Mesenchymal stem cell (in vitro differentiated cells and primary cell): ENCODE results near the gene TMEM92.

Experiments
- DNase-seq: peaks from one replicate; pipeline ENCODE4 v3.0.0-alpha.2; 2013
- H2AFZ ChIP-seq: one replicate; pipeline ENCODE4 v1.6.1; 2013; ENCODE audit warnings: low read depth, mild to moderate bottlenecking, control low read depth, inconsistent platforms, low read length, moderate library complexity
- H2AK5ac ChIP-seq: 2 replicates; pipeline ENCODE4 v1.6.1; 2013; ENCODE audit warnings: low read length, moderate library complexity, mild to moderate bottlenecking, inconsistent platforms; ENCODE audit not compliant: severe bottlenecking
- H2BK120ac ChIP-seq: one replicate; pipeline ENCODE4 v1.6.1; 2013; ENCODE audit warnings: low read depth, mild to moderate bottlenecking, inconsistent platforms, low read length, moderate library complexity
- H2BK12ac ChIP-seq, 2 experiments: one replicate each; pipeline ENCODE4 v1.6.1; 2013; ENCODE audit warnings: inconsistent platforms in 2 of 2, low read length in 2 of 2, mild to moderate bottlenecking in 2 of 2, moderate library complexity in 2 of 2, control low read depth in 1 of 2
- H2BK15ac ChIP-seq: one replicate; pipeline ENCODE4 v1.6.1; 2013; ENCODE audit warnings: mild to moderate bottlenecking, low read depth, inconsistent platforms; ENCODE audit not compliant: poor library complexity, severe bottlenecking
- H2BK5ac ChIP-seq: 2 replicates; pipeline ENCODE4 v1.6.1; 2013; ENCODE audit warnings: low read depth, mild to moderate bottlenecking, low read length, control low read depth, inconsistent platforms; ENCODE audit not compliant: poor library complexity, severe bottlenecking
- H3K14ac ChIP-seq, 2 experiments: one replicate each; pipeline ENCODE4 v1.6.1; 2013; ENCODE audit warnings: inconsistent platforms in 2 of 2, low read length in 2 of 2, control low read depth in 1 of 2, mild to moderate bottlenecking in 1 of 2, moderate library complexity in 1 of 2
- H3K18ac ChIP-seq, 2 experiments: one replicate each; pipeline ENCODE4 v1.6.1; 2013; ENCODE audit warnings: inconsistent platforms in 2 of 2, low read length in 2 of 2, control low read depth in 1 of 2, low read depth in 1 of 2, mild to moderate bottlenecking in 1 of 2
- H3K23ac ChIP-seq, 2 experiments: one replicate each; pipeline ENCODE4 v1.6.1; 2013; ENCODE audit warnings: inconsistent platforms in 2 of 2, low read length in 2 of 2, mild to moderate bottlenecking in 2 of 2, moderate library complexity in 2 of 2, control low read depth in 1 of 2
- H3K27ac ChIP-seq: 2 replicates; pipeline ENCODE4 v1.5.1; 2013; ENCODE audit warnings: mild to moderate bottlenecking, moderate library complexity, low read length, control low read depth, inconsistent platforms; ENCODE audit not compliant: poor library complexity, severe bottlenecking
- H3K27me3 ChIP-seq, 2 experiments: 2 replicates each; pipeline versions ENCODE4 v1.6.1 to v1.7.0; 2013; ENCODE audit warnings: low read length in 2 of 2, mild to moderate bottlenecking in 2 of 2, moderate library complexity in 2 of 2, control low read depth in 1 of 2, inconsistent platforms in 1 of 2; ENCODE audit not compliant: control insufficient read depth in 1 of 2, insufficient read depth in 1 of 2
- H3K36me3 ChIP-seq, 2 experiments: 2 replicates each; pipeline versions ENCODE4 v1.6.1 to v1.7.0; 2013; ENCODE audit warnings: low read length in 2 of 2, control low read depth in 1 of 2, inconsistent platforms in 1 of 2, low read depth in 1 of 2, mild to moderate bottlenecking in 1 of 2; ENCODE audit not compliant: insufficient read depth in 2 of 2, control insufficient read depth in 1 of 2
- H3K4ac ChIP-seq, 2 experiments: one replicate each; pipeline ENCODE4 v1.6.1; 2013; ENCODE audit warnings: inconsistent platforms in 2 of 2, low read length in 2 of 2, mild to moderate bottlenecking in 2 of 2, moderate library complexity in 2 of 2, control low read depth in 1 of 2, low read depth in 1 of 2
- H3K4me1 ChIP-seq: 2 replicates; pipeline ENCODE4 v1.6.1; 2013; ENCODE audit warnings: low read depth, low read length, control low read depth; ENCODE audit not compliant: control insufficient read depth, insufficient read depth
- H3K4me2 ChIP-seq: 2 replicates; pipeline ENCODE4 v1.6.1; 2013; ENCODE audit warnings: low read length, mild to moderate bottlenecking, inconsistent platforms; ENCODE audit not compliant: poor library complexity, severe bottlenecking
- H3K4me3 ChIP-seq, 2 experiments: 2 replicates each; pipeline versions ENCODE4 v1.5.1 to v1.7.0; 2013; ENCODE audit warnings: low read length in 2 of 2, mild to moderate bottlenecking in 2 of 2, control low read depth in 1 of 2, low read depth in 1 of 2; ENCODE audit not compliant: insufficient read depth in 1 of 2
- H3K79me1 ChIP-seq: replicated peaks from 2 replicates; pipeline ENCODE4 v1.6.1; 2013; ENCODE audit warnings: mild to moderate bottlenecking, control low read depth, low read length, inconsistent platforms; ENCODE audit not compliant: poor library complexity, severe bottlenecking
- H3K9ac ChIP-seq: 2 replicates; pipeline ENCODE4 v1.7.0; 2013; ENCODE audit warnings: mild to moderate bottlenecking, low read length, moderate library complexity
- H3K9me3 ChIP-seq: 2 replicates; pipeline ENCODE4 v1.7.0; 2013; ENCODE audit warnings: mild to moderate bottlenecking, low read length; ENCODE audit not compliant: control insufficient read depth
- H4K8ac ChIP-seq: one replicate; pipeline ENCODE4 v1.6.1; 2013; ENCODE audit warnings: inconsistent platforms, mild to moderate bottlenecking, low read length, moderate library complexity
- H4K91ac ChIP-seq: one replicate; pipeline ENCODE4 v1.6.1; 2013; ENCODE audit warnings: mild to moderate bottlenecking, low read length, inconsistent platforms
- WGBS: methylation state at CpG from one replicate; pipeline ENCODE4 v1.1.7; 2013; ENCODE audit warnings: mixed read lengths; 5-methylcytosine and 5-hydroxymethylcytosine counted together

The TMEM92 gene

GRCh38 chr17:50281739-50282401 lies 7.6 kb downstream of the TMEM92 start:
- Histone ChIP-seq H2BK15ac (no peak overlapping the region), H3K4me3 (no peak overlapping the region), H2BK120ac (no peak overlapping the region), H3K4me2 (no peak overlapping the region), H3K9me3 (peaks cover 7% of the 10 kb centered on the region), H2AFZ (no peak overlapping the region), H3K27ac (no peak overlapping the region), H3K27me3 (no peaks in the 10 kb centered on the region), H3K4ac (no peak overlapping the region), H2BK12ac (no peak overlapping the region), H3K79me1 (no peaks in the 10 kb centered on the region), H3K23ac (no peak overlapping the region), H3K9ac (no peak overlapping the region), H3K18ac (no peak overlapping the region), H3K4me1 (peaks cover 35% of the 10 kb centered on the region), H4K8ac (no peak overlapping the region), H4K91ac (no peak overlapping the region), H2AK5ac (no peak overlapping the region), H3K36me3 (peaks cover 21 to 67% of the 10 kb centered on the region in 2 experiments), H2BK5ac (no peak overlapping the region), H3K14ac (no peak overlapping the region)
- WGBS, result 97% methylated on average over 4 of the region's 4 CpGs
- DNase-seq, result no peak

GRCh38 chr17:50283246-50283645 lies 9.0 kb downstream of the TMEM92 start:
- H3K79me1 ChIP-seq, result peaks cover 2% of the 10 kb centered on the region
- H3K4me3 ChIP-seq, result no peak overlapping the region
- no peak overlapping the region for H2BK12ac ChIP-seq
- H3K27me3 ChIP-seq, result no peaks in the 10 kb centered on the region
- DNase-seq, result no peak
- no peak overlapping the region for H2BK120ac ChIP-seq
- no peak overlapping the region for H3K4ac ChIP-seq
- H2AFZ ChIP-seq, result no peak overlapping the region
- no peak overlapping the region for H2BK5ac ChIP-seq
- peaks cover 21 to 70% of the 10 kb centered on the region in 2 experiments for H3K36me3 ChIP-seq
- H3K4me1 ChIP-seq, result peaks cover 22% of the 10 kb centered on the region
- no peak overlapping the region for H3K27ac ChIP-seq
- no peak overlapping the region for H2BK15ac ChIP-seq
- H3K9me3 ChIP-seq, result peaks cover 7% of the 10 kb centered on the region
- H4K91ac ChIP-seq, result no peak overlapping the region
- H3K23ac ChIP-seq, result no peak overlapping the region
- WGBS, result 96% methylated on average over 10 of the region's 10 CpGs
- peak overlapping the region; percentile 34 for H2AK5ac ChIP-seq
- no peak overlapping the region for H3K9ac ChIP-seq
- no peak overlapping the region for H4K8ac ChIP-seq
- H3K14ac ChIP-seq, result no peak overlapping the region
- no peak overlapping the region for H3K4me2 ChIP-seq
- H3K18ac ChIP-seq, result no peak overlapping the region

- Histone ChIP-seq H2BK5ac (no peak overlapping the region), H2BK12ac (no peak overlapping the region), H3K4ac (no peak overlapping the region), H4K91ac (no peak overlapping the region), H3K36me3 (peaks cover 21 to 70% of the 10 kb centered on the region in 2 experiments), H3K4me2 (no peak overlapping the region), H3K18ac (no peak overlapping the region), H3K14ac (no peak overlapping the region), H3K9me3 (peaks cover 7% of the 10 kb centered on the region), H3K4me3 (no peak overlapping the region), H3K27me3 (no peaks in the 10 kb centered on the region), H2AK5ac (no peak overlapping the region), H3K4me1 (peaks cover 19% of the 10 kb centered on the region), H3K27ac (no peak overlapping the region), H2AFZ (no peak overlapping the region), H3K9ac (no peak overlapping the region), H2BK120ac (no peak overlapping the region), H2BK15ac (no peak overlapping the region), H3K79me1 (peaks cover 2% of the 10 kb centered on the region), H4K8ac (no peak overlapping the region), H3K23ac (no peak overlapping the region)
- WGBS, result 83% methylated on average over 7 of the region's 7 CpGs
- DNase-seq, result no peak
Measured at GRCh38 chr17:50283714-50284113, 9.4 kb downstream of the TMEM92 start.

- H4K8ac ChIP-seq, result no peak overlapping the region
- no peak overlapping the region for H3K14ac ChIP-seq
- H3K4me1 ChIP-seq, result peaks cover 12% of the 10 kb centered on the region
- H2AK5ac ChIP-seq, result no peak overlapping the region
- H3K4me3 ChIP-seq, result no peak overlapping the region
- H2BK15ac ChIP-seq, result no peak overlapping the region
- peaks cover 14 to 54% of the 10 kb centered on the region in 2 experiments for H3K36me3 ChIP-seq
- H3K18ac ChIP-seq, result no peak overlapping the region
- H3K4ac ChIP-seq, result no peak overlapping the region
- no peak for DNase-seq
- no peak overlapping the region for H2BK5ac ChIP-seq
- 93% methylated on average over 3 of the region's 3 CpGs for WGBS
- no peak overlapping the region for H2AFZ ChIP-seq
- H3K27ac ChIP-seq, result no peak overlapping the region
- no peaks in the 10 kb centered on the region for H3K27me3 ChIP-seq
- no peak overlapping the region for H2BK12ac ChIP-seq
- peaks cover 7% of the 10 kb centered on the region for H3K9me3 ChIP-seq
- H3K79me1 ChIP-seq, result peaks cover 2% of the 10 kb centered on the region
- no peak overlapping the region for H3K23ac ChIP-seq
- no peak overlapping the region for H3K4me2 ChIP-seq
- no peak overlapping the region for H4K91ac ChIP-seq
- no peak overlapping the region for H3K9ac ChIP-seq
- H2BK120ac ChIP-seq, result no peak overlapping the region
Measured at GRCh38 chr17:50285941-50286340, 11.7 kb downstream of the TMEM92 start.
